IMR-90 (cell line): Measurements from ENCODE around the gene STOX2. TPM values are rescaled to one million over a fixed set of nuclear protein-coding genes. Genes with fewer than 3 reads are reported as not detected.
A peak's percentile ranks its signal among the peaks of the same experiment; 100 is the strongest.

Source experiments
- ATAC-seq: fragments of 200-7000 bp; cut with Tn5 transposase; 2 replicates; pipeline ENCODE4 v1.9.1; 2020; ENCODE audit warnings: low read depth, mild to moderate bottlenecking, moderate library complexity
- BruUV-seq: library from RNA; stranded (reverse); fragments of 400-500 nt; replicated peaks from 2 replicates; lab custom pipeline; 2021; lab: Mats Ljungman, UMichigan
- CTCF ChIA-PET: fragments of 300-600 bp; formaldehyde crosslinking; extraction: SDS; loops from one replicate; lab custom pipeline; 2021; ENCODE audit warnings: antibody characterized with exemption; lab: Yijun Ruan, JAX
- POLR2A ChIA-PET: fragments of 300-600 bp; sonication (Branson Sonifier 250); formaldehyde crosslinking; loops from one replicate; lab custom pipeline; 2022; ENCODE audit warnings: antibody characterized with exemption; ENCODE audit not compliant: unreplicated experiment; lab: Charles Lee
- DNase-seq: peaks from one replicate; pipeline ENCODE4 v3.0.0; 2013
- H2AFZ ChIP-seq: replicated peaks from 2 replicates; pipeline ENCODE3; 2013; ENCODE audit warnings: low read length, mild to moderate bottlenecking; ENCODE audit not compliant: poor library complexity
- H2AK5ac ChIP-seq: 2 replicates; pipeline ENCODE4 v1.6.1; 2013; ENCODE audit warnings: low read depth, low read length, inconsistent platforms
- H2AK9ac ChIP-seq: replicated peaks from 2 replicates; pipeline ENCODE3; 2013; ENCODE audit warnings: mild to moderate bottlenecking, low read depth, low read length, moderate library complexity; ENCODE audit not compliant: poor library complexity
- H2BK120ac ChIP-seq: 2 replicates; pipeline ENCODE4 v1.6.1; 2013; ENCODE audit warnings: low read depth, low read length, inconsistent platforms
- H2BK15ac ChIP-seq: 3 replicates; pipeline ENCODE4 v1.6.1; 2013; ENCODE audit warnings: low read depth, low read length, inconsistent platforms
- H2BK20ac ChIP-seq: 2 replicates; pipeline ENCODE4 v1.6.1; 2013; ENCODE audit warnings: low read depth, mild to moderate bottlenecking, inconsistent platforms, low read length, moderate library complexity
- H2BK5ac ChIP-seq: 2 replicates; pipeline ENCODE4 v1.6.1; 2013; ENCODE audit warnings: mild to moderate bottlenecking, low read depth, low read length, inconsistent platforms; ENCODE audit not compliant: poor library complexity, severe bottlenecking
- H3K14ac ChIP-seq: replicated peaks from 2 replicates; pipeline ENCODE4 v1.6.1; 2013; ENCODE audit warnings: low read depth, low read length, inconsistent platforms
- H3K18ac ChIP-seq: 2 replicates; pipeline ENCODE4 v1.6.1; 2013; ENCODE audit warnings: low read depth, low read length, control low read depth
- H3K23ac ChIP-seq: 2 replicates; pipeline ENCODE4 v1.6.1; 2013; ENCODE audit warnings: low read depth, low read length, inconsistent platforms
- H3K27ac ChIP-seq: 2 replicates; pipeline ENCODE4 v1.5.1; 2013; ENCODE audit warnings: mild to moderate bottlenecking, control low read depth, low read length; ENCODE audit not compliant: insufficient read depth
- H3K27me3 ChIP-seq: 2 replicates; pipeline ENCODE4 v1.6.1; 2013; ENCODE audit warnings: low read length; ENCODE audit not compliant: control insufficient read depth, insufficient read depth
- H3K36me3 ChIP-seq: 2 replicates; pipeline ENCODE4 v1.6.1; 2013; ENCODE audit warnings: low read length, mixed read lengths; ENCODE audit not compliant: control insufficient read depth, insufficient read depth
- H3K4ac ChIP-seq: 2 replicates; pipeline ENCODE4 v1.6.1; 2013; ENCODE audit warnings: low read depth, low read length, inconsistent platforms
- H3K4me1 ChIP-seq: 2 replicates; pipeline ENCODE4 v1.6.1; 2013; ENCODE audit warnings: low read length, mixed read lengths; ENCODE audit not compliant: control insufficient read depth, insufficient read depth
- H3K4me2 ChIP-seq: 2 replicates; pipeline ENCODE4 v1.6.1; 2013; ENCODE audit warnings: low read depth, mild to moderate bottlenecking, control low read depth, low read length, moderate library complexity
- H3K4me3 ChIP-seq: 2 replicates; pipeline ENCODE4 v1.5.1; 2013; ENCODE audit warnings: low read depth, mild to moderate bottlenecking, control low read depth, low read length, moderate library complexity; ENCODE audit not compliant: insufficient read depth
- H3K56ac ChIP-seq: 2 replicates; pipeline ENCODE4 v1.6.1; 2013; ENCODE audit warnings: low read length, inconsistent platforms; ENCODE audit not compliant: insufficient read depth; ENCODE audit errors: extremely low read depth
- H3K79me1 ChIP-seq, 2 experiments: 2 replicates each; pipeline ENCODE4 v1.6.1; 2013; ENCODE audit warnings: low read length in 2 of 2, inconsistent platforms in 1 of 2, low read depth in 1 of 2
- H3K9ac ChIP-seq: 2 replicates; pipeline ENCODE4 v1.6.1; 2013; ENCODE audit warnings: low read depth, low read length, control low read depth
- H3K9me1 ChIP-seq: 2 replicates; pipeline ENCODE4 v1.6.1; 2013; ENCODE audit warnings: low read length, inconsistent platforms; ENCODE audit not compliant: insufficient read depth
- H3K9me3 ChIP-seq: 2 replicates; pipeline ENCODE4 v1.6.1; 2013; ENCODE audit warnings: low read length; ENCODE audit not compliant: control insufficient read depth, insufficient read depth
- H4K20me1 ChIP-seq: 2 replicates; pipeline ENCODE4 v1.6.1; 2013; ENCODE audit warnings: low read length, inconsistent platforms; ENCODE audit not compliant: insufficient read depth
- H4K5ac ChIP-seq: 2 replicates; pipeline ENCODE4 v1.6.1; 2013; ENCODE audit warnings: mild to moderate bottlenecking, low read depth, low read length, control low read depth
- H4K8ac ChIP-seq, 2 experiments: 2 replicates each; pipeline ENCODE4 v1.6.1; 2013; ENCODE audit warnings: low read depth in 2 of 2, low read length in 2 of 2, control low read depth in 1 of 2, inconsistent platforms in 1 of 2
- H4K91ac ChIP-seq: 2 replicates; pipeline ENCODE4 v1.6.1; 2013; ENCODE audit warnings: low read depth, low read length, inconsistent platforms; ENCODE audit not compliant: insufficient read depth
- CEBPB ChIP-seq: IDR thresholded peaks from 2 replicates; pipeline ENCODE4 v1.6.1; 2012; ENCODE audit warnings: low read depth, low read length, improper control_type of control experiment
- CHD1 ChIP-seq: IDR thresholded peaks from 2 replicates; pipeline ENCODE4 v1.6.1; 2012; ENCODE audit warnings: low read depth, low read length, improper control_type of control experiment
- FOS ChIP-seq: fragments of 150-350 bp; IDR thresholded peaks from 2 replicates; pipeline ENCODE4 v1.6.1; 2016; ENCODE audit warnings: low read depth, low read length
- MAFK ChIP-seq: IDR thresholded peaks from 2 replicates; pipeline ENCODE4 v1.6.1; 2012; ENCODE audit warnings: low read depth, low read length, improper control_type of control experiment
- MAZ ChIP-seq: IDR thresholded peaks from 2 replicates; pipeline ENCODE4 v1.6.1; 2012; ENCODE audit warnings: low read depth, mild to moderate bottlenecking, low read length, improper control_type of control experiment, moderate library complexity, borderline replicate concordance
- NFE2L2 ChIP-seq: fragments of 150-350 bp; IDR thresholded peaks from 2 replicates; pipeline ENCODE4 v1.6.1; 2016; ENCODE audit warnings: low read depth, mild to moderate bottlenecking, low read length
- POLR2A ChIP-seq: IDR thresholded peaks from 2 replicates; pipeline ENCODE4 v1.6.1; 2012; ENCODE audit warnings: mild to moderate bottlenecking, low read depth, low read length
- RAD21 ChIP-seq: IDR thresholded peaks from 2 replicates; pipeline ENCODE4 v1.6.1; 2012; ENCODE audit warnings: low read length, improper control_type of control experiment
- RCOR1 ChIP-seq: IDR thresholded peaks from 2 replicates; pipeline ENCODE4 v1.6.1; 2012; ENCODE audit warnings: mild to moderate bottlenecking, low read length, improper control_type of control experiment; ENCODE audit not compliant: insufficient replicate concordance
- RFX5 ChIP-seq: IDR thresholded peaks from 2 replicates; pipeline ENCODE4 v1.8.0; 2012; ENCODE audit warnings: low read depth, mild to moderate bottlenecking, low read length, moderate library complexity
- SMC3 ChIP-seq: fragments of 150-350 bp; IDR thresholded peaks from 2 replicates; pipeline ENCODE4 v1.6.1; 2016; ENCODE audit warnings: low read depth, mild to moderate bottlenecking, antibody characterized with exemption, low read length, moderate library complexity
- WGBS, 2 experiments: methylation state at CpG; one replicate each; pipeline versions ENCODE4 v1.1.5 to v1.1.7; 2013; ENCODE audit warnings: missing lambda C conversion rate in 2 of 2; ENCODE audit not compliant: insufficient read length in 1 of 2; ENCODE audit errors: extremely low coverage in 2 of 2; 5-methylcytosine and 5-hydroxymethylcytosine counted together
- dilution Hi-C: fragments of 300-500 bp; cut with HindIII; formaldehyde crosslinking; loops from one replicate; pipeline ENCODE4 v1.14.3; 2018; ENCODE audit warnings: low sequenced_read_pairs; ENCODE audit not compliant: unreplicated experiment
- in situ Hi-C: fragments of 300-500 bp; cut with MboI; formaldehyde crosslinking; loops from 3 replicates; pipeline ENCODE4 v1.14.3; 2019; ENCODE audit warnings: low sequenced_read_pairs, inconsistent platforms, mixed read lengths
- intact Hi-C: fragments of 100-400 bp; cut with micrococcal nuclease; formaldehyde crosslinking; loops from 2 replicates; pipeline ENCODE4 v1.10.0; 2022
- polyA plus RNA-seq, 3 experiments: library from polyadenylated mRNA; depleted of rRNA; stranded (reverse); fragments of >200 nt; gene quantifications; 2 replicates each; pipeline ENCODE4 v1.2.3, GENCODE V29; 2012; ENCODE audit warnings: low replicate concordance in 1 of 3
- total RNA-seq: library from RNA; depleted of rRNA; stranded (reverse); fragments of >200 nt; gene quantifications from 2 replicates; pipeline ENCODE4 v1.2.3, GENCODE V29; 2012
- TF ChIP-seq, protein P1 (sequence below): fragments of 150-350 bp; IDR thresholded peaks from 2 replicates; pipeline ENCODE4 v1.6.1; 2017; ENCODE audit warnings: mild to moderate bottlenecking, antibody characterized with exemption, low read length, low read depth
- TF ChIP-seq, protein P2 (sequence below): conservative IDR thresholded peaks from 2 replicates; pipeline ENCODE4 v1.5.1; 2012; ENCODE audit warnings: mild to moderate bottlenecking, low read depth, low read length, improper control_type of control experiment
- TF ChIP-seq, protein P3 (sequence below): fragments of 150-350 bp; IDR thresholded peaks from 2 replicates; pipeline ENCODE4 v1.6.1; 2016; ENCODE audit warnings: low read depth, mild to moderate bottlenecking, low read length, moderate library complexity, borderline replicate concordance

STOX2 gene
- total and polyA plus RNA-seq, 2 of the 4 experiments (the other 2 are of a cell fraction), result 1.1 to 5.4 TPM

DNA sequence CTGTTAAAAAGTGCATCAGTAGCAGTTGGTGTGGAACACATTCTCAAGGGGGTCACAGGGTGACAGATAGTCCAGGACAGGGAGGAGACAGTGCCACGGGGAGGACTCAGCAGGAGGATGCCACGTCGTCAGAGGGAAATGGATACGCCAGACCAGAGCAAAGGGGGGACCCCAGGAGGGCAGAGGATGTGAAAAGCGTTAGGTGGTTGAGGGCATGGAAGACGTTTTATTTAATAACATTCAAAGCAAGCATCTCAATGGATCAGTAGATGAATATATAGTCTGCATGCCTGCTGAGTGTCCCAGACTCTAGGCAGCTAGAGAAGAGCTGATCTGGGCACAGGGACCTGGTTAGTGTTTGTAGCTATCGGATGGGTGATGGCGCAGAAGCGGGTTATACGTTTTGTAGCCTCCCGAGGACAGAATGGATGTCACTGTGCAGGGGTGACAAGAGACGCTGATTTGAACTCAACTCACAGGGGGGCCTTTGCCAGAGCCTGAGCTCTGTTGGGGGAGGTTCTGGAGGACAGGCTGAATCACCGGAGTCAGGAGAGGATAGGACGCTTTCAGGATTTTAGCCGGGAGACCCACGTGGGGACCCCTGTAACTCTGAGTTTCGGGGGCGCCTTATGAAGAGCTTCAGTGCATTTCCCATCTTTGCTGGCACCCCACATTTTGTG lies 81.3 kb downstream of the STOX2 start:
- Histone ChIP-seq H2BK15ac (0 out of 3 replicates have a peak overlapping the region, but pooled peaks have one; percentile 40), H4K91ac (peak overlapping the region; percentile 85), H2BK20ac (peak overlapping the region; percentile 72; the same call in 1 of the 2 replicates), H3K4ac (peak overlapping the region; percentile 91), H2BK5ac (no peak overlapping the region), H3K4me2 (no peak overlapping the region; the same call in 1 of the 2 replicates), H3K27ac (peak overlapping the region; percentile 92; the same call in 1 of the 2 replicates), H3K9me3 (no peaks in the 10 kb centered on the region), H3K4me1 (peaks cover 18% of the 10 kb centered on the region), H2AK5ac (peak overlapping the region; percentile 29), H4K5ac (peak overlapping the region; percentile 18; the same call in 1 of the 2 replicates), H4K8ac (peak overlapping the region in 1 of 2 experiments; percentile 50; a peak in 2 of 4 replicates), H2BK120ac (peak overlapping the region; percentile 93), H3K9me1 (peaks cover 9% of the 10 kb centered on the region; the same call in 1 of the 2 replicates), H2AFZ (peak overlapping the region; percentile 88), H3K14ac (0 out of 2 replicates have a peak overlapping the region, but pooled peaks have one; percentile 58), H3K36me3 (peaks cover 2% of the 10 kb centered on the region; the same call in 1 of the 2 replicates), H2AK9ac (peak overlapping the region; percentile 86), H3K4me3 (no peak overlapping the region), H3K79me1 (peaks cover 0 to 4% of the 10 kb centered on the region in 2 experiments; a peak in 1 of 4 replicates), H4K20me1 (no peaks in the 10 kb centered on the region), H3K27me3 (no peaks in the 10 kb centered on the region), H3K23ac (no peak overlapping the region), H3K9ac (no peak overlapping the region; the same call in 1 of the 2 replicates), H3K56ac (no peak overlapping the region), H3K18ac (peak overlapping the region; percentile 79; the same call in 1 of the 2 replicates)
- 93% methylated on average over 6 of the region's 18 CpGs; no CpG with 5 or more reads in 1 of the 2 experiments for WGBS, 2 experiments
- dilution Hi-C loops, result no loop called here
- in situ Hi-C loops, result no loop called here
- DNase-seq, result no peak
- POLR2A ChIA-PET, result no interaction called here
- CTCF ChIA-PET, result interaction anchor here (1.2 kb wide), 1 partner anchor 113 kb away, joined by 3 read pairs; no protein-coding TSS in a partner anchor
- intact Hi-C loops, result loop anchor here (5.0 to 10.0 kb wide), 4 partner anchors 79 to 181 kb away; partner anchors contain the start of gene STOX2
- ATAC-seq, result no peak
- BruUV-seq, result no TSS peak
- TF ChIP-seq MAFK, result no peak
- TF ChIP-seq, protein P1, sequence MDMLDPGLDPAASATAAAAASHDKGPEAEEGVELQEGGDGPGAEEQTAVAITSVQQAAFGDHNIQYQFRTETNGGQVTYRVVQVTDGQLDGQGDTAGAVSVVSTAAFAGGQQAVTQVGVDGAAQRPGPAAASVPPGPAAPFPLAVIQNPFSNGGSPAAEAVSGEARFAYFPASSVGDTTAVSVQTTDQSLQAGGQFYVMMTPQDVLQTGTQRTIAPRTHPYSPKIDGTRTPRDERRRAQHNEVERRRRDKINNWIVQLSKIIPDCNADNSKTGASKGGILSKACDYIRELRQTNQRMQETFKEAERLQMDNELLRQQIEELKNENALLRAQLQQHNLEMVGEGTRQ, result no peak
- TF ChIP-seq SMC3, result no peak
- TF ChIP-seq FOS, result no peak
- TF ChIP-seq CEBPB, result no peak
- no peak for TF ChIP-seq RAD21
- TF ChIP-seq, protein P2, sequence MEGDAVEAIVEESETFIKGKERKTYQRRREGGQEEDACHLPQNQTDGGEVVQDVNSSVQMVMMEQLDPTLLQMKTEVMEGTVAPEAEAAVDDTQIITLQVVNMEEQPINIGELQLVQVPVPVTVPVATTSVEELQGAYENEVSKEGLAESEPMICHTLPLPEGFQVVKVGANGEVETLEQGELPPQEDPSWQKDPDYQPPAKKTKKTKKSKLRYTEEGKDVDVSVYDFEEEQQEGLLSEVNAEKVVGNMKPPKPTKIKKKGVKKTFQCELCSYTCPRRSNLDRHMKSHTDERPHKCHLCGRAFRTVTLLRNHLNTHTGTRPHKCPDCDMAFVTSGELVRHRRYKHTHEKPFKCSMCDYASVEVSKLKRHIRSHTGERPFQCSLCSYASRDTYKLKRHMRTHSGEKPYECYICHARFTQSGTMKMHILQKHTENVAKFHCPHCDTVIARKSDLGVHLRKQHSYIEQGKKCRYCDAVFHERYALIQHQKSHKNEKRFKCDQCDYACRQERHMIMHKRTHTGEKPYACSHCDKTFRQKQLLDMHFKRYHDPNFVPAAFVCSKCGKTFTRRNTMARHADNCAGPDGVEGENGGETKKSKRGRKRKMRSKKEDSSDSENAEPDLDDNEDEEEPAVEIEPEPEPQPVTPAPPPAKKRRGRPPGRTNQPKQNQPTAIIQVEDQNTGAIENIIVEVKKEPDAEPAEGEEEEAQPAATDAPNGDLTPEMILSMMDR, result no peak
- no peak for TF ChIP-seq CHD1
- TF ChIP-seq RCOR1, result no peak
- TF ChIP-seq NFE2L2, result no peak
- TF ChIP-seq, protein P3, sequence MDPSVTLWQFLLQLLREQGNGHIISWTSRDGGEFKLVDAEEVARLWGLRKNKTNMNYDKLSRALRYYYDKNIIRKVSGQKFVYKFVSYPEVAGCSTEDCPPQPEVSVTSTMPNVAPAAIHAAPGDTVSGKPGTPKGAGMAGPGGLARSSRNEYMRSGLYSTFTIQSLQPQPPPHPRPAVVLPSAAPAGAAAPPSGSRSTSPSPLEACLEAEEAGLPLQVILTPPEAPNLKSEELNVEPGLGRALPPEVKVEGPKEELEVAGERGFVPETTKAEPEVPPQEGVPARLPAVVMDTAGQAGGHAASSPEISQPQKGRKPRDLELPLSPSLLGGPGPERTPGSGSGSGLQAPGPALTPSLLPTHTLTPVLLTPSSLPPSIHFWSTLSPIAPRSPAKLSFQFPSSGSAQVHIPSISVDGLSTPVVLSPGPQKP, result no peak
- TF ChIP-seq MAZ, result no peak
- TF ChIP-seq POLR2A, result no peak
- TF ChIP-seq RFX5, result no peak
